Heart left ventricle (tissue), 16 donors: ENCODE data around the gene SYNJ1. TPM values are rescaled to one million over a fixed set of nuclear protein-coding genes. Genes with fewer than 3 reads are reported as not detected.
A peak's percentile ranks its signal among the peaks of the same experiment; 100 is the strongest.

Experiments
- ATAC-seq, 4 donors: fragments of 200-7000 bp; cut with Tn5 transposase; one replicate each; pipeline ENCODE4 v1.9.1; 2020 to 2022; ENCODE audit warnings: moderate library complexity in 4 of 4, mild to moderate bottlenecking in 3 of 4, moderate number of reproducible peaks in 1 of 4
- DNase-seq, 5 donors: peaks; one replicate each; pipeline ENCODE4 v3.0.0-alpha.2; 2020
- H3K27ac ChIP-seq, 12 donors: fragments of 200-600 bp; sonication (generic) in 4 of 12; one replicate each; pipeline versions ENCODE4 v1.5.0 to v1.8.0; 2016 to 2022; ENCODE audit warnings: mild to moderate bottlenecking in 2 of 12
- H3K27me3 ChIP-seq, 9 donors: fragments of 200-600 bp; sonication (generic) in 2 of 9; one replicate each; pipeline versions ENCODE4 v1.5.1 to v1.8.0; 2016 to 2022; ENCODE audit warnings: mild to moderate bottlenecking in 3 of 9
- H3K36me3 ChIP-seq, 9 donors: fragments of 200-600 bp; sonication (generic) in 2 of 9; one replicate each; pipeline versions ENCODE4 v1.5.0 to v1.8.0; 2018 to 2022; ENCODE audit warnings: mild to moderate bottlenecking in 2 of 9
- H3K4me1 ChIP-seq, 12 donors: fragments of 200-600 bp; sonication (generic) in 4 of 12; one replicate each; pipeline versions ENCODE4 v1.5.0 to v1.8.0; 2016 to 2022; ENCODE audit warnings: mild to moderate bottlenecking in 3 of 12
- H3K4me3 ChIP-seq, 12 donors: fragments of 200-600 bp; sonication (generic) in 4 of 12; one replicate each; pipeline versions ENCODE4 v1.5.0 to v1.8.0; 2017 to 2022; ENCODE audit warnings: mild to moderate bottlenecking in 9 of 12, moderate library complexity in 4 of 12
- H3K9me3 ChIP-seq, 12 donors: fragments of 200-600 bp; sonication (generic) in 4 of 12; one replicate each; pipeline versions ENCODE4 v1.5.0 to v1.8.0; 2016 to 2022; ENCODE audit warnings: mild to moderate bottlenecking in 1 of 12
- CTCF ChIP-seq, 12 donors: fragments of 200-600 bp; sonication (generic) in 4 of 12; IDR thresholded peaks; one replicate each; pipeline versions ENCODE4 v1.5.0 to v1.8.0; 2018 to 2022; ENCODE audit warnings: antibody characterized with exemption in 12 of 12, mild to moderate bottlenecking in 5 of 12
- POLR2A ChIP-seq, 2 donors: fragments of 450-650 bp; IDR thresholded peaks; one replicate each; pipeline ENCODE4 v1.6.1; 2017; ENCODE audit warnings: antibody characterized with exemption in 2 of 2, mild to moderate bottlenecking in 2 of 2, moderate library complexity in 2 of 2
- WGBS, 4 donors: extraction: QIAGEN DNeasy Blood & Tissue Kit in 2 of 4; methylation state at CpG; one replicate each; pipeline versions ENCODE4 v1.1.5 to v1.1.7; 2013 to 2018; 5-methylcytosine and 5-hydroxymethylcytosine counted together
- intact Hi-C, 10 donors: fragments of 100-400 bp; cut with DNase I; formaldehyde crosslinking; loops; one replicate each; pipeline versions ENCODE4 v1.11.1 to v1.14.2; 2022
- polyA plus RNA-seq, 2 donors: library from polyadenylated mRNA; stranded (reverse); fragments of 200-250 nt; gene quantifications; one replicate each; pipeline ENCODE4 v1.2.3, GENCODE V29; 2013
- total RNA-seq, 9 donors: library from RNA; depleted of rRNA in 2 of 9; stranded (reverse); fragments of >200 nt in 2 of 9; fragmentation: NEBNext Ultra II Directional in 3 of 9; extraction: Animal tissue kit (Norgen Biotek cat#: 25700) in 3 of 9; gene quantifications; one replicate each; pipeline versions ENCODE4 v1.1.0 to v1.2.4, GENCODE V29; 2016 to 2023
- donor health status: ischemic (EF 13 %, LVEDD 7.1; RV severe dilation, severe dysfunction).
- donor health status: healthy with polysubstance abuse.
- donor health status: DM: no; HTN: yes; CAD: no.
- donor health status: DM: no; HTN: no; CAD: no.
- donor health status: ischemic (EF 25% LVEDD 6.9; RV normal size, moderate dysfunction).
- donor health status: ischemic (EF 25% LVEDD 5.7; RV mildly dilated, moderate dysfunction).
- donor health status: healthy.
- donor health status: DM: yes; HTN: yes; CAD: no.
- donor health status: ischemic (EF 35%, LVEDD 5.7; RV mildly dilated, moderate dysfunction).
- donor health status: nonischemic (EF 11% LVEDD 7.7; RV severe dilation, severe dysfunction).
- donor health status: DM: yes; HTN: yes; CAD: no.
- donor health status: PGD.
- donor health status: ischemic (EF 29% LVEDD 5.4; RV normal size, mild dysfunction).
- donor health status: nonischemic (EF 23%, LVEDD 6.1; RV moderate dilation, normal function).

Gene SYNJ1
- total and polyA plus RNA-seq, 11 donors, result 4.1 to 17.4 (median 10.3) TPM

DNA sequence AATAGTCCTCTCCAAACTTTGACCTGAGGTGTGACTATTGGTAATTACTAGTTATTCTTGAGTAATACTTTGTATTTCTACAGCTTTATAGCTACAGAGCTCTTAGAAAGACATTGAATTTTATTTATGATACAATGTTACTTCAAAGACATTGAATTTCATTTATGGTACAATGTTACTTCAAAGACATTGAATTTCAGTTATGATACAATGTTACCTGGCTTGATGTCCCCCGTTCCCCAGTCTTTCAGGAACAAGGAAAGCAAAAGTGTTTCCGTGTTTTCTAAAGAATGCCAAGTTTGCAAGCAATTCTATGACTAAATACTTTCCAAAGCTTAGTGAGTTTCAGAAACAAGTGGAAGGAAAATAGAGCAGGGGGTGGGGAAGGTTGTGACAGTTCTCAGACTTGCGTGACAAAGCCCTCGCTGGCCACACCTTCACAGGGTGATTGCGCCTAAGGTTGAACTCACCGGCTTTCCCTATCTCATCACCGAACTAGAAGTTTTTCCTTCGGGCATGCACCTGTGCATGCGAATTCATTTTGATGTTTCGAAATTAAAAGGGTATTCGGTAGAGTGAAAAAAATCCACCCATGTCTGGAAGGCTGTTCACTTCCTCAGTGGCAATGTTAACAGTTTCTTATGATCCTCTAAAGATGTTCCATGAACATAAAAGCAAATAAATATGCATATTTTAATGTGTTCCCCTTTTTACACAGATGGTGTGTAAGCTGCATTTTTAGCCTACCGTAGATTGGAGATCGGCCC lies 44.7 kb upstream of the SYNJ1 start:
- intact Hi-C loops, result loop anchor here in 4 of 10 donors (2.0 to 5.0 kb wide), 2 partner anchors 45 to 46 kb away; partner anchors contain the start of gene SYNJ1 (in 3 of the 4)
- TF ChIP-seq CTCF (IDR thresholded peaks at IDR 0.05), result no peak
- TF ChIP-seq POLR2A (IDR thresholded peaks at IDR 0.05), result no peak
- Histone ChIP-seq H3K4me1 (peaks cover 2 to 38% (median 27%) of the 10 kb centered on the region in 12 donors), H3K27me3 (peaks cover 0 to 4% (median 0%) of the 10 kb centered on the region in 9 donors), H3K9me3 (no peaks in the 10 kb centered on the region), H3K4me3 (peak overlapping the region; percentile 24 to 92 (median 80)), H3K36me3 (peaks cover 0 to 27% (median 11%) of the 10 kb centered on the region in 9 donors), H3K27ac (peak overlapping the region in 11 of 12 donors; percentile 71 to 93 (median 82))
- 37 to 44% (median 39%) methylated on average over 13 of the region's 13 CpGs for WGBS, 4 donors
- ATAC-seq, result no peak
- no peak for DNase-seq

- TF ChIP-seq CTCF (IDR thresholded peaks at IDR 0.05), result no peak
- no peak for TF ChIP-seq POLR2A (IDR thresholded peaks at IDR 0.05)
- ATAC-seq (peak in 3 of 4 donors; percentile 9 to 69 (median 61)), DNase-seq (peak; percentile 55 to 77 (median 67))
- peaks cover 0 to 35% (median 19%) of the 10 kb centered on the region in 9 donors for H3K36me3 ChIP-seq
- peaks cover 0 to 4% (median 0%) of the 10 kb centered on the region in 9 donors for H3K27me3 ChIP-seq
- peak overlapping the region; percentile 60 to 92 (median 82) for H3K4me3 ChIP-seq
- intact Hi-C loops, result loop anchor here in 4 of 10 donors (2.0 to 5.0 kb wide), 2 partner anchors 42 to 44 kb away; partner anchors contain the start of gene SYNJ1 (in 4 of the 4)
- no peaks in the 10 kb centered on the region for H3K9me3 ChIP-seq
- H3K4me1 ChIP-seq, result peaks cover 2 to 38% (median 29%) of the 10 kb centered on the region in 12 donors
- 0 to 1% (median 0%) methylated on average over 26 to 56 of the region's 56 CpGs for WGBS, 4 donors
- H3K27ac ChIP-seq, result peak overlapping the region; percentile 80 to 95 (median 90)
These were observed 43.2 kb upstream of the SYNJ1 start for GRCh38 chr21:32770871-32771523.

DNA sequence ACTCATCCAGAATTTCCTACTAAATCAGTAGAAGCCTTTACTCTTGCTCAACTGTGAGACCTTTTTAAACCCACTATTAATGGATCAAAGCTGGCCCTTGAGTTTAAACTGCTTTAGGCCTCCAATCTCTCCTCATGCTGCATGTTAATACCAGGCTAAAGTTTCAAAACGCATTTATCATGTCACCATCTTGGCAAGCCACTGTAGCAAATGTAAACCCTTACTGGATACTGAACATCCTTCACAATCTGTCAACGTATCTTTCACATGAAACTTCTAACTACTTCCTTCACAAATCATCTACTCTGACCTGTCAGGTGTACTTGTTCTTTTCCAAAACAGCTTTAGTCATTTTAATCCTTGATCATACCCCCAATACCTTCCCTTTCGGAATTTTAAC lies 40.7 kb upstream of the SYNJ1 start:
- ATAC-seq (no peak), DNase-seq (no peak)
- WGBS, 4 donors, result 71 to 79% (median 74%) methylated on average over 3 of the region's 3 CpGs
- Histone ChIP-seq H3K27me3 (peaks cover 0 to 4% (median 0%) of the 10 kb centered on the region in 9 donors), H3K4me1 (peaks cover 2 to 43% (median 29%) of the 10 kb centered on the region in 12 donors), H3K27ac (no peak overlapping the region), H3K4me3 (no peak overlapping the region), H3K9me3 (no peaks in the 10 kb centered on the region), H3K36me3 (peaks cover 0 to 50% (median 35%) of the 10 kb centered on the region in 9 donors)
- TF ChIP-seq CTCF (IDR thresholded peaks at IDR 0.05) (no peak), POLR2A (IDR thresholded peaks at IDR 0.05) (no peak)
- intact Hi-C loops, result no loop called here

GRCh38 chr21:32765058-32765457 lies 37.2 kb upstream of the SYNJ1 start:
- H3K27ac ChIP-seq, result no peak overlapping the region
- peaks cover 0 to 83% (median 70%) of the 10 kb centered on the region in 9 donors for H3K36me3 ChIP-seq

More at GRCh38 chr21:32765058-32765457, 37.2 kb upstream of the SYNJ1 start:
- no peak for DNase-seq
- Histone ChIP-seq H3K4me3 (no peak overlapping the region), H3K4me1 (peaks cover 2 to 28% (median 16%) of the 10 kb centered on the region in 12 donors), H3K27me3 (no peaks in the 10 kb centered on the region), H3K9me3 (no peaks in the 10 kb centered on the region)
- TF ChIP-seq POLR2A (IDR thresholded peaks at IDR 0.05), result no peak
- TF ChIP-seq CTCF (IDR thresholded peaks at IDR 0.05), result no peak
- WGBS, 4 donors, result 69 to 75% (median 72%) methylated on average over 2 of the region's 2 CpGs
- intact Hi-C loops, result no loop called here
- no peak for ATAC-seq
